ENCODE data around the gene TIGD2. TPM values are rescaled to one million over a fixed set of nuclear protein-coding genes. Genes with fewer than 3 reads are reported as not detected.
A peak's percentile ranks its signal among the peaks of the same experiment; 100 is the strongest.

Gene TIGD2
- total RNA-seq = 10 to 100 TPM; 12.4 to 17.7 (median 14.2) TPM

DNA sequence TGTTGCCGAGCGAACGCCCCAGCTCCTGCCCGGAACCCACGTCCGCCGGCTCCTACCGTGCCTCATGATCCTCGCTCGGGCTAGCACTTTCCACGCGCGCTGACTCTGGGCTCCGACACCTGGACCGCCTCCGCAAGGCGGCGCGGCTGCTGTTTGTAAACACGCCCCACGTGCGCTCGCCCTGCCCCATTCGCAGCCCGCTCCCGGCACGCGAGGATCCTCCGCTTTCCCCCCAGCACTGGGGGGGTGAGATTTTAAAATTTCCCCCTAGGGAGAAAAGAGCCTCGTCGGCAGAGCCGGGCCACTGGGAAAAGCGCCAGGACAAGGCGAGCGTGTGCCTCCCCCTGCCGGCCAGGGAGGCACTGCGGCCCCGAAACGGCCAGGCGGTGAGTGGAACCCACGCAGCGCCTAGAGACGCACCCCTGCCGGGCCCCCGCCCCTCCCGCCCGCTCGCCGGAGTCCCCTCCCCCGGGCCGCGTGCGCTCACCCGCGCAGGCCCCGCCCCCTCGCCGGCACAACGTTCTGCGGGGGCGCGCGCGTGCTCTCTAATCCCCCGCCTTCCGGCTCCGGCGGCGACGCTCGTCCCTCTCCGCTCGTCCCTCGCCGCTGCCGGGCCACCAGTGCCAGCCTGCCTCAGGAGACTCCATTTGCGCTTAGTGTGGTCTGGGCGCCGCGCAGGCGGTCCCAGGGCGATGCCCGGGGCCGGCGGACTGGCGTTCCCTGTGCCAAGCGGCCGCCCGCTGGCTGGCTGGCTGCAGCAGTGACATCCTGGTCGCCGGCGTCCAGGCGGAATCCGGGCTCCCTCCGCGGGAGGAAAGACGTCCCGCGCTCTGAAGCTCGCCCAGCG is at the start of gene TIGD2:
TSS of gene TIGD2 (plus strand) at position 548 of the 847 bp plus-strand sequence. CDS start 1,442 bp downstream, outside the sequence.
- DNase-seq = peak; percentile 86 to 95 (median 94)
- peak; percentile 88 to 89 for TF ChIP-seq POLR2A (IDR thresholded peaks at IDR 0.05)
- TF ChIP-seq, protein P1, sequence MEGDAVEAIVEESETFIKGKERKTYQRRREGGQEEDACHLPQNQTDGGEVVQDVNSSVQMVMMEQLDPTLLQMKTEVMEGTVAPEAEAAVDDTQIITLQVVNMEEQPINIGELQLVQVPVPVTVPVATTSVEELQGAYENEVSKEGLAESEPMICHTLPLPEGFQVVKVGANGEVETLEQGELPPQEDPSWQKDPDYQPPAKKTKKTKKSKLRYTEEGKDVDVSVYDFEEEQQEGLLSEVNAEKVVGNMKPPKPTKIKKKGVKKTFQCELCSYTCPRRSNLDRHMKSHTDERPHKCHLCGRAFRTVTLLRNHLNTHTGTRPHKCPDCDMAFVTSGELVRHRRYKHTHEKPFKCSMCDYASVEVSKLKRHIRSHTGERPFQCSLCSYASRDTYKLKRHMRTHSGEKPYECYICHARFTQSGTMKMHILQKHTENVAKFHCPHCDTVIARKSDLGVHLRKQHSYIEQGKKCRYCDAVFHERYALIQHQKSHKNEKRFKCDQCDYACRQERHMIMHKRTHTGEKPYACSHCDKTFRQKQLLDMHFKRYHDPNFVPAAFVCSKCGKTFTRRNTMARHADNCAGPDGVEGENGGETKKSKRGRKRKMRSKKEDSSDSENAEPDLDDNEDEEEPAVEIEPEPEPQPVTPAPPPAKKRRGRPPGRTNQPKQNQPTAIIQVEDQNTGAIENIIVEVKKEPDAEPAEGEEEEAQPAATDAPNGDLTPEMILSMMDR (IDR thresholded peaks at IDR 0.05) = peak; percentile 56 to 93 (median 86)
- no peaks in the 10 kb centered on the region for H3K9me3 ChIP-seq
- H3K4me1 ChIP-seq = peaks cover 0 to 9% (median 3%) of the 10 kb centered on the region in 4 donors
- peak within 1 kb of the TSS; percentile 67 to 90 (median 78) for H3K4me3 ChIP-seq
- H3K27ac ChIP-seq = peak within 1 kb of the TSS; percentile 80 to 91 (median 86)
- H3K36me3 ChIP-seq = no peaks in the 10 kb centered on the region
- H3K27me3 ChIP-seq = no peaks in the 10 kb centered on the region

DNA sequence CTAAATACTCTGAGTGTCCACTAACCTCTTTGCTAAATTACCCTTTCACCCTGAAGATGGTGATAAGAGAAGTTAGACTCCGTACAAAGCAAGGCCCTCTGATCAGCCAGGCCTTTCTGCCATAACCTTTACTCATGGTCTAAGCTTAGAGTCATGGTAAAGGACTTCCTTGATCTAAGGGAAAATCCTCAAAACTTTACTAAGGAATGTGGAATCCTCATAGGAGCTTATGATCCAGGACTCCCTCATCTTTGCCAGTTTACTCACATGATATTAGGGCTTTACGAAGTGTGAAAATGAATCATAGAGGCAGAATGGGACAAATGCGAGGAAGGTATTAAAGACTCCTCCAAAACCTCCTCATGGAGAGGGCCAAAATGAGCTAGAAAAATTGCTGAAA is 46.5 kb upstream of the TIGD2 start:
- H3K36me3 ChIP-seq = no peaks in the 10 kb centered on the region
- no peaks in the 10 kb centered on the region for H3K27me3 ChIP-seq
- TF ChIP-seq, protein P1 (IDR thresholded peaks at IDR 0.05) = no peak
- TF ChIP-seq POLR2A (IDR thresholded peaks at IDR 0.05) = no peak
- no peak overlapping the region for H3K27ac ChIP-seq
- H3K9me3 ChIP-seq = no peaks in the 10 kb centered on the region
- no peaks in the 10 kb centered on the region for H3K4me1 ChIP-seq
- no peak overlapping the region for H3K4me3 ChIP-seq
- no peak for DNase-seq

DNA sequence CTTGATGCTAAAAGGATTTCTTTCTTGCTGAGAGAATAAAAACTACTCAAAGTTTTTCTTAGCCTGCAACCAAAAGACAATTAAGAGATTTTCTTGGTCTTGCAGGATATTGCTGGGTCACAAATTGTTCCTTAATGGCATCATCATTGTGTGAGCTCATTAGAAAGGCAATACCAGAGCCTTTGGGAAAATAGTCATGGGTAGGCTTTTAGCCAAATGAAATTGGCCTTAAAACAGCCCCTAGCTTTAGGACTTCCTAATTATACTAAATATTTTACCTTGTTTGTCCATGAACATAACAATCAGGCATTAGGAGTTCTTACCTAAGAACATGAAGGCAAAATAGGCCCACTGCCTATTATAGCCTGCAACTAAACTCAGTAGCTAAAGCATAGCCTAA is 43.9 kb upstream of the TIGD2 start:
- TF ChIP-seq, protein P1 (IDR thresholded peaks at IDR 0.05) = no peak
- TF ChIP-seq POLR2A (IDR thresholded peaks at IDR 0.05) = no peak
- H3K27ac ChIP-seq = no peak overlapping the region

DNA sequence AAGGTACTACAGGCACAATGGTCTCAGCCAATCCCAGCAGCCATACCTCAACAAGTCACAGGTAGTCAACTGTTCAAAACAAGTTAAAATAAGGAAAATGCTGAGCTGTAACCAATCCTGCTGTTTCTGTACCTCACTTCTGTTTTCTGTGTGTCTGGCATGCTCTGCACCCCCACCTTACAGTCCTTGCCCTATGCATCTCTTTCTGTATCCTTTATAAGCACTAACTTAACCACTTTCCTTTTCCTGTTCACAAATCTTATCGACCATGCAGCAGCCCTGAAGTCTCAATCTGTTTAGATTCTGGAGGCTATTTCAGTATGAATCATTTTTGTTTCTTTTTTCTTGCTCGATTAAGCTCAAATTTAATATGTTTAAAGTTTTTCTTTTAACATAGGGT is 41.9 kb upstream of the TIGD2 start:
- Histone ChIP-seq H3K36me3 (no peaks in the 10 kb centered on the region), H3K27ac (no peak overlapping the region), H3K4me3 (no peak overlapping the region), H3K4me1 (no peaks in the 10 kb centered on the region), H3K9me3 (no peaks in the 10 kb centered on the region), H3K27me3 (no peaks in the 10 kb centered on the region)
- DNase-seq = no peak
- TF ChIP-seq, protein P1 (IDR thresholded peaks at IDR 0.05) = no peak

More for the DNA sequence above, 43.9 kb upstream of the TIGD2 start:
- no peak overlapping the region for H3K4me3 ChIP-seq
- H3K27me3 ChIP-seq = no peaks in the 10 kb centered on the region
- no peaks in the 10 kb centered on the region for H3K9me3 ChIP-seq
- DNase-seq = no peak
- no peaks in the 10 kb centered on the region for H3K4me1 ChIP-seq
- no peaks in the 10 kb centered on the region for H3K36me3 ChIP-seq

DNA sequence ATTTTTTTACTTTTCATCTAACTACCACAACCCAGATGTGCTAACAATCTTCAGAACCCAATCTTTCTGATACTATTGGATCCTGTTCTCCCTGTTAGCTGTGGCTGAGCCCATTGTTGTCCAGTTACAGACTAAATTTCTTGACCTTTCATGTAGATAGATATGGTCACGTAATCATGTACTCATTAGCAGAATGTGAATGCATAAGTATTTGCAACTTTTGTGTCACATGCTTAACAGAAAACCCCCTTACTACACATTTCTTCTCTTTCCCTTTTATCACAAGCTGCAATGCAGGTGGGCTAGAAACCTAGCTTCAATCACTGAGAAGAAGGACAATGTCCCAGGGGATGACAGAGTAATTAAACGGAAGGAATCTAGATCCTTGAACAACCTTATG is 41.3 kb upstream of the TIGD2 start:
- no peak for DNase-seq
- no peaks in the 10 kb centered on the region for H3K36me3 ChIP-seq

More for the DNA sequence above, 41.3 kb upstream of the TIGD2 start:
- Histone ChIP-seq H3K27ac (no peak overlapping the region), H3K27me3 (no peaks in the 10 kb centered on the region), H3K9me3 (no peaks in the 10 kb centered on the region), H3K4me1 (no peaks in the 10 kb centered on the region), H3K4me3 (no peak overlapping the region)
- no peak for TF ChIP-seq POLR2A (IDR thresholded peaks at IDR 0.05)
- TF ChIP-seq, protein P1 (IDR thresholded peaks at IDR 0.05) = no peak
